NCI-H82 (cell line): ENCODE data around the gene PRELID1.
"Not testable (repeated sequence)": the region's sequence is repeated elsewhere in the genome, so short reads cannot be mapped to it uniquely, and the experiment has no call there.

Source experiments
- DNase-seq: peaks from one replicate; lab custom pipeline; 2025; lab: John Stamatoyannopoulos, UW

Gene PRELID1, protein sequence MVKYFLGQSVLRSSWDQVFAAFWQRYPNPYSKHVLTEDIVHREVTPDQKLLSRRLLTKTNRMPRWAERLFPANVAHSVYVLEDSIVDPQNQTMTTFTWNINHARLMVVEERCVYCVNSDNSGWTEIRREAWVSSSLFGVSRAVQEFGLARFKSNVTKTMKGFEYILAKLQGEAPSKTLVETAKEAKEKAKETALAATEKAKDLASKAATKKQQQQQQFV

GRCh38 chr5:177303121-177303924 is at the start of gene PRELID1, which contains the start of gene RAB24:
PRELID1 (plus strand) TSS chr5:177303799; CDS start chr5:177303986, 187 bp downstream.
RAB24 (minus strand) TSS chr5:177303719; CDS start chr5:177303288, 431 bp downstream.
- peak; percentile 88 for DNase-seq

GRCh38 chr5:177256296-177256695 is 47.3 kb upstream of the PRELID1 start:
- DNase-seq: no peak

GRCh38 chr5:177258711-177259110 is 44.9 kb upstream of the PRELID1 start:
- DNase-seq: not testable (repeated sequence)

- no peak for DNase-seq
Measured at GRCh38 chr5:177260961-177261360, 42.6 kb upstream of the PRELID1 start.

GRCh38 chr5:177261510-177261909 is 42.1 kb upstream of the PRELID1 start:
- no peak for DNase-seq

DNA sequence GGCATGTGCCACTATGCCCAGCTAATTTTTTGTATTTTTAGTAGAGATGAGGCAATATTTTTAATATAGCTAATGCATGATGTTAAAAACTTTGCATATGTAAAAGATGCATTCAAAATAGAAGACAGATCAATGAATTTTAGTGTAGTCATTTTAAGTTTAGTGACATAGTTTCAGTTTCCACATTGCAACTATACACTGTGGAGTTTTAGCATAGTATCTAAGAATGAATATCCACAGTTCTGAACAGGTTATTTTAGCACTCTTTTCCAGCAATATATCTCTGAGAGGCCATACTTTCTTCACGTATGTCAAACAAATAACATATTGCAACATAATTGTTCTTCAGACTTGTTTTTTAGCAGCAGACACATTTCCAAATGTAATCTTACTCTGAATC is 39.4 kb upstream of the PRELID1 start:
- no peak for DNase-seq

DNA sequence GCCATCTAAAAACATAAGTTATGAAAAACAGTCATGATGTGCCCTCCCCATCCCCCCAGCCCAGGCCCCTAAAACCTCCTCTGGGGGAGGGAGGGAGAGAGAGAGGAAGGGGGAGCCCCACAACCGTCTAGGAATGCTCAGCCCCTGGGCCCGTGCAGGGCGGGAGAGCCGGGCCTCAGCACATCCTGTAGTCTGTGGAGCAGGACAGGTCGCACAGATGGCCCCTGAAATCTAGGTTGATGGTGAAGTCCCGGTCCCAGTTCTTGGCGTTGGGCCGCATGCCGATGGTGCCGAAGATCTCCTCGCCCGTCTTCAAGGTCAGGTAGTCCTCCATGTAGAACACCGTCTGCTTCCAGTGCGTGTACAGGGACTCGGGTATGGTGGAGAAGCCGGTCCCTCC is 38.2 kb upstream of the PRELID1 start:
- no peak for DNase-seq

DNA sequence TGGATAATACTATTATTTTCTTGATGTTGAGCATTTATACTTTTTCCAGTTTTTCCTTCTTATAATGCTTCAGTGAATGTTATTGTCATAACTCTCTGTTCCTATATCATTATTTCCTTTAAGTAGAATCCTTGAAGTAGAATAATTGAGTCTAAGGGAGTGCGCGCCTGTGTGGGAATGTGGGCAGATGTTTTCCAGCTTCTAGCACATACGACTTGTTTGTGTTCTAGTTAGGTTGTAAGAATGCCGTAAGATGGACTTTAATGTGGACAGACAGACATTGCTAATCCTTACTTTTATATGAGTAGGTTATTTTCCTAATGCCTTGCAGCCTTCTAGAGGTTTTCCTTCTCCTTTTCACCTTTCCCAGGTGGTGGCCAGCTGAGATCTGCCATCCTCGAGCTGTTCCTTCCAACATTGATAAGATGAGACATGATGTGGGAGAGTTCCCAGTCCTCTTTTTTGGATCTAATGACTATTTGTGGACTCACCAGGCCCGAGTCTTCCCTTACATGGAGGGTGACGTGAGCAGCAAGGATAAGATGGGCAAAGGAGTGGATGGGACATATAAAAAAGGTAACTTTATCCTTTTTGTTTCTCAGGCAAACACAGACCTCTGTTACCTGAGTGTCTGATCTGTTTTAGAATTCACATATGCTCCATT is 34.2 kb upstream of the PRELID1 start:
- no peak for DNase-seq

GRCh38 chr5:177269976-177270375 is 33.6 kb upstream of the PRELID1 start:
- DNase-seq: no peak

- no peak for DNase-seq
Measured at GRCh38 chr5:177270653-177271052, 32.9 kb upstream of the PRELID1 start.

GRCh38 chr5:177271113-177271512 is 32.5 kb upstream of the PRELID1 start:
- DNase-seq: no peak

DNA sequence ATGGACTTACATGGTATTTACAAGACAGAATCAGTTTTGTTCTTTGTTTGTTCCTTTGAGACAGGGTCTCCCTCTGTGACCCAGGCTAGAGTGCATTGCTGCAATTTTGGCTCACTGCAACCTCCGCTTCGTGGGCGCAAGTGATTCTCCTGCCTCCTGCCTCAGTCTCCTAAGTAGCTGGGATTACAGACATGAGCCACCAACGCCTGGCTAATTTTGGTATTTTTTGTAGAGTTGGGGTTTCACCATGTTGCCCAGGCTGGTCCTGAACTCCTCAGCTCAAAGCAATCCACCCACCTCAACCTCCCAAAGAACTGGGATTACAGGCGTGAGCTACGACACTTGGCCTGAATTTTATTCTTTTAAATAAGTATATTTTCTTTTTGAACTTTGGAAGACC is 27.7 kb upstream of the PRELID1 start:
- DNase-seq: no peak

DNA sequence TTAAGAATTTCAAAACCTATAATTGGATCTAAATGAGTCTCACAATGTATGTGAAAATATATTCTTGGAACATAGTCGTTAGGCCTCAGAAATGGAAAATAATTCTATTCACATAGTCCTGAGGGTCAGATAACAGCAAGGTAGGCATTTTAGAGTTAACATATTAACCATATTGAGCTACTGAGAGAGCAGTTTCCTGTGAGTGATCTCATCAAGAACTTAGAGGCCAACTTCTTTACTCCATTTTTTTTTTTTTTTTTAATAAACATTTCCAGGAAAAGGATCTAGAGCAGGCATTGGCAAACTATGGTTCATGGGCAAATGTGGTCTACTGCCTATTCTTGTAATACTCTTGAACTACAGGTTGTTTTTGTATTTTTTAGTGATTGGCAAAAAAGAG is 26.7 kb upstream of the PRELID1 start:
- no peak for DNase-seq

DNA sequence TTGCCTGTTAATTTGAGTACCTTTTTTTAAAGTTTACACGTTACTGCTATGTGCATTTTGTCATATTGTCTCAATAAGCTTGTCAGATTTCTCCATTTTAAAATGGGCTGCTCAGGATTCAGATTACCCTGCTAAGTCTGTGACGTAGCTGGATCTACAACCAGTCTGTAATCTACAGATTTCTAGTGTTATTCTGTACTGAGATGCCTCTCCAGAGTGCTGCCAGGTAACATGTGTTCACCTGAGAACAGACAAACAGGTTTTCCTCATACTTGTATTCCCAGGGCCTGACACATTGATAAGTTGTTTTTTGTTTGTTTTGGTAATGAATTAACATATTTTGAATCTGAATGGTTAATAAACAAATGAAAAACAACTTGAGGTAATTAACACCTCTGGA is 15.4 kb upstream of the PRELID1 start:
- no peak for DNase-seq

DNA sequence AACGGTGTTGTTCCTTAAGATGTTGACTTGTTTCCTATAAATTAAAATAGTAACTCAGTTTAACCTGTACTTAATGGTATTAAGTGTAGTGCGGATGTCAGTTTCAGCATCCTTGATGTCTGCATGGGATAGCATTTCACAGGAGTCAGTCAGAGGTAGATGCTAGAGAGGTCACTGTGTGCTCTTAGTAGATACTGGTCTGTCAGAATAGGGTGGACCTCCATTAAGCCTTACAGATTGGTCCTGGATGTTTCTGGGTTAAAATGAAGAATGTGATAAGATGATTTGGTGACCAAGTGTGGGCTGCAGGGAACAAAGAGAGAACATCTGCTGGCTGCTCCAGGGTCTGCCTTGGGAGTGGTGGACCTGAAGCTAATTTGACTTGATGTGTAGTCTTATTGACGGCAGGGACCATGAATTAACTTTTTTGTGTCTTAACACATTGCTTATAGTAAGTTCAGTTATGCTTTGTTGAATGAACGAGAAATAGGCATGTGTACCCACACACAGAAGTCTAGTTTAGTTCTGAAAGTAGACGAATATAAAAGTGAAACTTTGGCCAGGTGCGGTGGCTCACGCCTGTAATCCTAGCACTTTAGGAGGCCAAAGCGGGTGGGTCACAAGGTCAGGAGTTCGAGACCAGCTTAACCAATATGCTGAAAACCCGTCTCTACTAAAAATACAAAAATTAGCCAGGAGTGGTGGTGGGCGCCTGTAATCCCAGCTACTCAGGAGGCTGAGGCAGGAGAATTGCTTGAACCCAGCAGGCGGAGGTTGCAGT is 12.6 kb upstream of the PRELID1 start:
- no peak for DNase-seq

DNA sequence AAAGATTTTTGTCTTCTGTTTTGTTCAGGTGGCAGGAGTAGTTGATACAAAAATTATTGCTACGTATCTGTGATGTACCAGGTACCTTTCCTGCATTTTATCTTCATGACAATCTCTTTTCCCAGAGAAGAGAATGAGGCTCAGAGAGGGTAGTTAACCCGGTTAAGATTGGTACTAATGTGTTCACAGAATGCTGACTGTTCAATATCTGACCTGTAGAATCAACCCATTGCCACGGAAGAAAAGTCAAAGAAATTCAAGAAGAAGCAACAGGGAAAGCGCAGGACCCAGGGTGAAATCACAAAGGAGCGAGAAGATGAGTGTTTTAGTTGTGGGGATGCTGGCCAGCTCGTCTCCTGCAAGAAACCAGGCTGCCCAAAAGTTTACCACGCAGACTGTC is 11.9 kb upstream of the PRELID1 start:
- DNase-seq: no peak

- DNase-seq: no peak
Measured at GRCh38 chr5:177293819-177294581, 9.6 kb upstream of the PRELID1 start.

DNA sequence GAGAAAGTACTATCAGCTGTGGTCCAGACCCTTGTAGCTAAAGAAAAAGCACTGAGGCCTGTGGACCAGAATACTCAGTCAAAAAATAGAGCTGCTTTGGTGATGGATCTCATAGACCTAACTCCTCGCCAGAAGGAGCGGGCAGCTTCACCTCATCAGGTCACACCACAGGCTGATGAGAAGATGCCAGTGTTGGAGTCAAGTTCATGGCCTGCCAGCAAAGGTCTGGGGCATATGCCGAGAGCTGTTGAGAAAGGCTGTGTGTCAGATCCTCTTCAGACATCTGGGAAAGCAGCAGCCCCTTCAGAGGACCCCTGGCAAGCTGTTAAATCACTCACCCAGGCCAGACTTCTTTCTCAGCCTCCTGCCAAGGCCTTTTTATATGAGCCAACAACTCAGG is 9.0 kb upstream of the PRELID1 start:
- no peak for DNase-seq

GRCh38 chr5:177295924-177296323 is 7.7 kb upstream of the PRELID1 start:
- DNase-seq: no peak

DNA sequence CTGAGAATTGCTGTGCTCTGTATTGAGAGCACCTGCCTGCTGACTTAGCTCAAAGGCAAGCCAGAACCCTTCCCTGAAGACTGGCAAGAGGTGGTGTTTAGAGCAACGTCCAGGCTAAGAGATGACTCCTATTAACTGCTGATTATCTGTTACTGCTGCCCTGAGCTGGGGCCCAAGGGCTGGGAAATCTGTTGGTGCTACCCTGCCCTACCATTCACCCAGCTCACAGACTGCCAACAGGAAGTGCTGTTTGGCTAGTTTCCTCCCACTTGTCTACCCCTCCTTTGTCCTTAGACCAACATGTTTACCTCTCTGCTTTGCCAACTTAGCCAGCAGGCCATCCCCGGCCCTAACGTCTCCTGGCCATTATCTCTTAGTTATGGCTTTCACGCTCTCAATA is 7.0 kb upstream of the PRELID1 start:
- DNase-seq: no peak

DNA sequence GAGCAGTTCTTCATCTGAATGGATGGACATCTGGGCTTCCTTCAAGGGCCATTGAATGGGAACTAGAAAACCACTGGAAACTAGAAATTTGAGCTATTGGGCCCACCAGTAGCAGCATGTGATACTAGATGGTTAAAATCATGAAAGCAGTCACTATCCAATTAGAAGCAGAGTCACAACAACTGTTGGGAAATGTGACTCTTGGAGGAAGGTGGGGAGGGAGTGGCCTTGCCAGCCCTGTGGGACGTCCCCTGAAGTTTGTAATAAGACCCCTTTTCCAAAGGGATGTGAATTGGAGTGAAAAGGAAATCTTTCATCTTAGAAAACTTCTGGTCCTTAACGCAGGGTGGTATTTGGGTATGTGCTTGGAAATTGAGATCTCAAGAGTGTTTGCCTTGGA is 5.7 kb upstream of the PRELID1 start:
- DNase-seq: no peak
